H4 (cell line): ENCODE results near the gene MAGOH. TPM values are rescaled to one million over a fixed set of nuclear protein-coding genes. Genes with fewer than 3 reads are reported as not detected.

Experiments used
- DNase-seq: peaks from one replicate; pipeline ENCODE4 v3.0.0-alpha.2; 2015; ENCODE audit warnings: low spot score
- total RNA-seq: library from RNA; depleted of rRNA; stranded (reverse); fragments of >200 nt; shearing (Covaris generic); gene quantifications from 2 replicates; pipeline ENCODE4 v1.2.3, GENCODE V29; 2014

The MAGOH gene
- total RNA-seq, 1 experiment from 2014 or later = 80.6 TPM

DNA sequence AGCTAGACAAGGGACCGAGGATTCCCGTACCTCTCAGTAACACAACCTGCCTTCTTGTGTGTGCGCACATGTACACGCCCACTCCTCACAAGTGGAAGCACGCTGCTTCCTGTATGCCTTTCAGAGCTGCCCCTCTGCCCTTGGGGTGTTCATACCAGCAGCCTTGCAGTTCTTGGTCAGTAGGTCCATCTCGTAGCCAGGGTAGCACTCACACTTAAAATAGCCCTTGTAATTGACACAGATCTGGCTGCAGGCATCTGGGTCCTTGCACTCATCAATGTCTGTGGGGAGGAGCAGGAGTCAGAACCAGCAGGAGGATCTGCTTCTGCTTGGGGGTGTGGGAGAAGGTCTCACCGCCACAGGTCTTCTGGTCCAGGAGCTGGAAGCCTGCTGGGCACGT is 32.6 kb upstream of the MAGOH start:
- DNase-seq = no peak

DNA sequence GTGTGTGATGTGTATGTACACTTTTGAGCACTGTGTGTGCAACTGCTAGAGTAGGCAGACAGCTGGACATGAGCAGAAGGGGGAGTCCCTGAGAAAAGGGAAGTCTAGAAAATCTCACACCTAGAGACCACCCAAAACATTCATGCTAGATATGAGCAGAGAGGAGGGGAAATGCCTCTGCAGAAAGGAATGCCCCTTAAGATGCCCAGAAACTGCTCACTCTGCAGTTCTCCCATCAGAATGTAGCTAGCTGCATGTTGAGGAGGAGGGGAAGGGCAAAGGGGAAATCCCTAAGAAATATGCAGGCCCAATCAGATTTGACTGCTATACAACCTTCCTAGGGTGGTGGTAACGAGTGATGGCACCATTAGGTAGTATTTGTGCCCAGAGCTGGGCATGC is 31.8 kb upstream of the MAGOH start:
- no peak for DNase-seq

DNA sequence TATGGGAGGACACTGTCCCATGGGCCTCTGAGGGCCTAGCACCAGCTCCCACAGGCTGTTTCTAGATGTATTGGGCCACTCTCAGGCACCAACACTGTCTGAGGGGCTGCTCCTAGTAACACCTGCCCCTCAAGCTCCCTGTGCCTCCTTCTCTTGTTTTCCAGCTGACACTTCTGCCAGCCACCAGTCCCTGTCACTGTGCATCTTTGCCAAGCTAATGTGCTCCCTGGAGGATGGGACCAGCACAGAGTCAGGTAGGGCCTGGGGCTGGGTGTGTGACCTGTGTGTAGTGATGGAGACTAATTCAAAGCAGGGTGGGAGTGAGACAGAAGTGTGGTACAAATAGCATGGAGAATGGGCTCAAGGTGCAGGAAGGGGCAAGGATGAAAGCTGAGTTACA is 29.4 kb upstream of the MAGOH start:
- DNase-seq = no peak

DNA sequence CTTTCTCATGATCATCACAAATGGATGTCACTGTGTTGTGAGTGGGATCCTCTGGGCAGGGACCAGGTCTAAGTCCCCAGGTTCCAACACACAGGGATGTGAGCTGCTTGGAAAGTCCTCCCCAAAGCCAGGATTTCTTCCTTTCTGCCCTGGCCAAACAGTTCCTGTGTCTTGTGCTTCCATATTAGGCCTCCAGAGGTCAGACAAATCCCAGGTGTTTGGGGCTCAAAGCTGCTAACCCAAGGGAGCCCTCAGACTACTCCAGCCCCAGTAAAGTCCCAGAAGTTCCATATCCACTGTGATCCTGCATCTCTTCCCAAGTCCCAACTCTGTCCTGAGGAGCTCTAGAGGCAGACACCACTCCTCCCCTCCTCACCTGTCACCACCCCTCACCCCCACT is 27.7 kb upstream of the MAGOH start:
- no peak for DNase-seq

DNA sequence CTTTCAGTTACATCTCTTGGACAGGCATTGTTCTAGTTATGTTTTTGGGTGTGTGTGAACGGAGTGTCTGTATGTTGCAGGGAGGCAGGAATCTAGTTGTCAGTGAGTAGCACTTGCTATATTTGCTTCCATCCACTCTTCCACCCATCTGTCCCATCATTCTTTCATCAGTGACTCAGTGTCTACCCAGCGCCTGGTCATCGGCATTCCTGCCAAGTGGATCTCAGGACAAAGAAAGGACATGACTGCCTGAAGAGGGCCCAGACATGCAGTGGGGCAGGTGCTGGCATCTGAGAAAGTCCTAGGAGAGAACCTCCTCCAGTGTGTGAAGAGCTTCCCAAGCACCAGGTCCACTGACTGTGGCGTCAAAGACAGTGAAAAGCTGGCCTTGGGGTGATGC is 27.3 kb upstream of the MAGOH start:
- no peak for DNase-seq

DNA sequence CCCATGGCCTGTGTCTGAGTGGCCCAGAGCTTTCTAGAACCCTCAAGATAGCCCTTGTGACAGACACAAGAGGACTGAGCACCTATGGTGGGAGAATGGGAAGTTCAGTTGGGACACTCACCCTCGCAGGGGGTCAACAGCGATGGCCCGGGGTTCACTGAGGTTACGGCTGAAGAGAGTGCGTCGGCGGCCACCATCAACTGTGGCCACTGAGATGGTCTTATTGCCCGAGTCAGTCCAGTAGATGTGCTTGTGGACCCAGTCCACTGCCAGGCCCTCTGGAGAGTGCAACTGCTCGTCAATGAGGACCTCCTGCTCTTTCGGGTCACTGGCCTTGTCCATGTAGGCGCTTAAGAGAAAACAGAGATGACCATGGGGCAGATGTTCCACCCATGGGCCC is 25.7 kb upstream of the MAGOH start:
- DNase-seq = no peak

DNA sequence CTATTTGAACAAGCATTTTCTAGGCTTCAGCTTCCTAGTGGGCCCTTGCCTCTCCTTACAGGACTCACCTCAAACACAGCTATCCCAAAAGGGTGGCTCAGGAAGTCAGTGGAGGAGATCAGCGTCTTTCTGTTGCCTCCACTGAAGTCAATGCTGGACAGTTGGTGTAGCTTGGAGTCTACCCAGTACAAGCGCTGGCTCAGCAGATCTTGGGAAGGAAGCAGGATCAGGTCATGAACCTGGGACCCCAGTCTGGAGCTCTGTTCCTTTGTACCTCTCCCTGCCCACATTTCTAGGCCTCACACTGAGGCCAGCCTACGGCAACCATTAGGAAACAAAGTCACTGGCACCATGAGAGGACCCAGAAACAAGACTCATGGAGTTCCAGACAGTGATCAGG is 23.7 kb upstream of the MAGOH start:
- no peak for DNase-seq

DNA sequence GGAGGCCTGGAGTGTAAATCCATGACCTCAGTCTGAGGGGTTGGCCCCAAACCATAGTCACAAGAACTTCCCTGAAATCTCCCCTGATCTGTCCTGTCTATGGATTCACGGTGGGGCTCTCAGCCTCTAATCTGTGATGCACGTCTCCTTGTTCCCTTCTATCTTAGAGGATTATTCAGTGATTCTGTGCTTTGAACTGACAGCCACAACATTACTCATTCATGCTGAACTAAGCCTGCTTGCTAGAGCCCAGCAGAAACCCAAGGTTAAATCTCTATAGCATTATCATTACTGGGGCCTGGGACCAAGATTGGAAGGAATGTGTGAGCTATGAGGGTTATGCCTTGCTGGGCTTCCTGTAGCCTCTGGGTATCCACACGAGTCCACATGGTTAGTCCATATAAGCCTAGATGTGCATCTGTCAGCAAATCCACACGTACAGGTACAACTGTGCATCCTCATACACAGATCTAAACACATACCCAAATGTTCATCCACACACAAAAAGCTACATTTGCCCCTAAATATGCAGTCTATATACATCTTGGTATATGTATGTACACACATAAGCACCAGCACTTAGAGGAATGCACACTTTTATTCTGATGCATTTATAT is 22.4 kb upstream of the MAGOH start:
- no peak for DNase-seq

DNA sequence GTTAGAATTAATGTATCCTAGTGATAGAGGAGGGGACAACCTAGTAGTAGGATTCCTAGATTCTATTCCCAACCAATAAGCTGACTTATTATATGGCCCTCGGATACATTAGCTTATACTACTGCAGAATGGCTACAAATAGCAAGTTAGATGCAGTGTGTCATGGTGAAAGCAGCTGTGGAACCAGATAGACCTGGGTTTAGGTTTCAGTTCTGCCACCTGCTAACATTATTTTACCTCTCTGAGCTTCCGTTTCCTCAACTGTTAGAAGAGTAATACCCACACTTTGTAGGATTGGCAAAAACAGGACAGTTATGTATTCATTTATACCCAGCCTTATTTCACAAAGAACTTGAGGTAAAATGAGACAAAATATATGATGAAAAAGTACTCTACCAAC is 21.6 kb upstream of the MAGOH start:
- no peak for DNase-seq

DNA sequence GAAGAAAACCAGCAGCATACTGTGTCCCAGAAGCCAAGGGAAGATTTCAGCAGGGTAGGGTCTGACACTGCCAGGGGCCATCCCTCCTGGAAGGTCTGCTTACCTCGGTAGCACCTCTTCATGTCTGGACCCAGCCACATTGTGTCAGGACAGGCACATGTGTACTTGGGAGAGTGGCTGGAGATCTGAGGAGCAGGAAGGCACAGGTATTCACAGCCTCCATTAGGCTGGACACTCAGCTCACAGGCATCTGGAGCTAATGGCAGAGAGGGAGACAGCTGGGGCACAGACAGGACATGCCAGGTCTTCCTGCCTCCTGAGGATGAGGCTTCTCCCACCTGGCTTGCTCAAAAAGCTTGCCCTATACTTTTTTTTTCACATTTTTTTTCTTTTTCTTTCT is 19.9 kb upstream of the MAGOH start:
- no peak for DNase-seq

DNA sequence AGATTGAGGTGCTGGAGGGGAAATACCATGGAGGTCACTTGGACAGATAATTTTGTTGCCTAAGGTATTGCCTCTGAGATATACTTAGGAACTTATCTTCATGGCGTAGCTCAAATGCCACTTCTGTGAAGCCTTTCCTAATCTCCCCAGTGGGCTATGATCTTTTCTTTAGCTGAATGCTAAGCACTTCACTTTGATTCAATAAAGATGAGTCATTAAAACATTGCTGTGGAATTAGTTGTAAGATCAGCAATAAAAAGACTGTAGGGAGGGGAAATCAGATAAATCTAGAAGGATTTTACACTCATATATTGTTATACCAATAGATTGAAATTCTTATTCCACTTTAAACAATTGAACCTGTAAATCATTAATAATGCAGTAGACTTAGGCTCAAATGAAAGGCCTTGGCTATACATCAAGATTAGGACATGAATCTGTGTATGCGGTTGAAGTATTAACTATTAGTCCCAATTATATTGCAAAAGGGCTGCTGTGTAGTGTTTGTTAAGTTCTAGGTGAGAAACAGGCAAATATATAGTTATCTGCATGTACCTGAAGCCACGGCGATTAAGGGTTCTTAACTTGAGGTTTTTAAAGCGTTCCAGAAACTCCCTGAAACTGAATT is 19.2 kb upstream of the MAGOH start:
- DNase-seq = no peak

DNA sequence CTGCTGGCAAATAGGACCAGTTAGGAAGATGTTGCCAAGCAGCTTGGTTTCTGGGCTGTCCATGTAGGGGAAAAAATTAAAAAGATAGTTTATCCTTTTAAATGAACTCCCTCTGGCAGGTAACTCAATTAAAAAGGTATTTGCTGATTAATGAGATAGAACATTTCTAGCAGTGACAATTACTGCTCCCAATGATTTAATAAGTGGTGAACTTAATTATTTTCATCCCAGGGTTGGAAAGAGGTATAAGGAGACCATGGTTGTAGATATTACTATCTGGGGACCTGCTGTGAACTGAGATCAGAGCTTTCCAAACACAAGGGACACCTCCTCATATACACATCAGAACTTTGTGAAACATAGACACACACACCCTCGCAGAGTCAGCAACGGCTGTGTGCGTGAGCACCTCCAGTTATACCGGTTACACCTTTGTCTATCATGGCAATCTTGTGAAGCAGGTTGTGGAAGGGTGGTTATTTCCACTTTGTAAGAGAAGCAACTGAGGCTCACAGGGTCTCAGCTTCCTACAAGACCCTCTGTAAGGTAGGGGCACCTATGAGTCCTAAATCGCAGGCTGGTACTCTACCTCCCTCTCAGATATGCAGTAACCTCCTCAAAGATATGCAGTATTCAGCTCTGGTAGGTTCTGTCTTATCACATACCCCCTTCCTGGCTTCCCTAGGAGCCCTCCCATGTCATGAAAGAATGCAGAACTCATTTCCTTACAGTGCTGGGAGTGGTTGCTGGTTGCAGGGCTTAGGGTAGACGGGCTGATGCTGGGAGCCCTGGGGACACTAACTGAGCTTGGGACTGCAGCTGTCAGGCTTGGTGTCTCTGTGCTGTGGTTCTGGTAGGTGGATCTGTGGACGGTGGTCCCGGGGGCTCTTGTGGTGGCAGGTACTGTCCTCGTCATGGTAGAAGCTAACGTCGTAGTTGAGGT is 18.5 kb upstream of the MAGOH start:
- DNase-seq = no peak

DNA sequence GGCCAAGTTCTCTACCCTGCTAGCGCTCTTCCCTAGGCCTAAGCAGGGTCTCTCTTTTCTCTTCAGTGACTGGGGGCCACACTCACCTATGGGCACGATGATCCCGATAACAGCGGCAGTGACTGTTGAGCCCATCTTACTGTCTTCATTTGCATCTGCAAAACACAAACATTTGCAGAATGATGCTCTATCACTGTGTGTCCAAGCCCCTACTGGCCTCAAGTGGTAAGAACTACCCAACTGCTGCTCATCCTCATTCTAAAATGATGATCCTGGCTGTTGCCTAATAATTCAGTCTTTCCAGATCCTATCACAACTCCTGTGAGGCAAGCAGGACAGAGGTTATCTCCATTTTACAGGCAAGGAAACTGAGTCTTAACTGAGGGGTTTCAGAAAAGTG is 16.7 kb upstream of the MAGOH start:
- DNase-seq = no peak

DNA sequence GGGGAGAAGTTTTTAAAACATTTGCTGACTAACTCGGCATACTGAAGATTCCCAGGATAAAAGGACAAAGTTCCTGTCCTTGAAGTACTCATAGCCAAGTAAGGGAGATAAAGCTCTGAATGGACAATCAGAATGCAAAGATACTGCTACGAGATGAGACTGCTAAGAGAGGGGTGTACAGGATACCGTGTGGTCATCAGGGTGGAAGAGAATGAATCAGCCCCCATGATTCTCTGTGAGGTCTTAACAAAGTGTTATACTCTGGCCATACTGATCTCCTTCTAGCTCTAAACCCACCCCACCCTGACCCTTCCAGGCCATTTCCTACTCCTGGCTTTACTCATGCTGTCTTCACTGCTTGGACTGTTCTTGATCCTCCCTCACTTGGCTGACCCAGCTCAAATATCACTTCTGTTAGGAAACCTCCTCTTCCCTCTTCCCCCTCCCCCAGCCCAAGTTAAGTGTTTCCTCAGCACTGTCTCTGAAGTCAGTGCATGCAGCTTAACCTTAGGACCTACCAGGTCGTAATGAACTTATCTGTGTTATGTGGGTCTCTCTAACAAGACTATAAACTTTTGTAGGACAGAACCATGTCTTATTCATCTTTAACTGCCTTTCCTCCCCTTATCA is 15.8 kb upstream of the MAGOH start:
- no peak for DNase-seq

DNA sequence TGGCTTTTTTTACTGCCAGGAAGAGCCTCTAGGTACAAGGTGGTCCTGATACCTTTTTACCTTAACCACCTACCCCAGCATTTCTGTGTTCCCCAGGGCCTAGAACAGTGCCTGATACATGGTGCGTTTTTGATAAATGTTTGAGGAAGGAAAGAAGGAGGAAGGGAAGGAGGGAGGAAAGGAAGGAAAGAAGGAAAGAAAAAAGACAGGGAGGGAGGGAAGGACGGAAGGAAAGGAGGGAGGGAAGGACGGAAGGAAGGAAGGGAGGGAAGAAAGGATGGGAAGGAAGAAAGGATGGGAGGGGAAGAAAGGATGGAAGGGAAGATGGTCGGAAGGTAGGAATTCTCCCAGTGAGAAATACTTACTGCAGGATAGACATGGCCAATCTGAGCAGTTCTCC is 12.0 kb upstream of the MAGOH start:
- DNase-seq = no peak

DNA sequence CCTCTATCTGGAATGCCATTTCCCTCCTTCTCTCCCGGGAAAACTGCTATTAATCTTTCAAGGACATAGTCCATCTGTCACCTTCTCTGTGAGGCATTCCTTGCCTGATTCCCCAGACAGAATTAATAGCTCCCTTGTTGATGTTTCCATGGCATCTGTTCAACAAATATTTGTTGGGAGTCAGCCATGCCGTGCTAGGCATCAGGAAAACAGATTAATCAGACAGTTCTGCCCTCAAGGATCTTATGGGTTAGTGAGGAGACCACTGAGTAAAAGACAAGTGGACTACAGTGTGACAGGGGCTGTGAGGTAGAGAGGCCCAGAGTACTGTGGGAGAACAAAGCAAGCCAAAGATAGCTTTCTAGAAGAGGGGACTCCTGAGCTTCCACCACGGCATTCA is 11.4 kb upstream of the MAGOH start:
- no peak for DNase-seq

DNA sequence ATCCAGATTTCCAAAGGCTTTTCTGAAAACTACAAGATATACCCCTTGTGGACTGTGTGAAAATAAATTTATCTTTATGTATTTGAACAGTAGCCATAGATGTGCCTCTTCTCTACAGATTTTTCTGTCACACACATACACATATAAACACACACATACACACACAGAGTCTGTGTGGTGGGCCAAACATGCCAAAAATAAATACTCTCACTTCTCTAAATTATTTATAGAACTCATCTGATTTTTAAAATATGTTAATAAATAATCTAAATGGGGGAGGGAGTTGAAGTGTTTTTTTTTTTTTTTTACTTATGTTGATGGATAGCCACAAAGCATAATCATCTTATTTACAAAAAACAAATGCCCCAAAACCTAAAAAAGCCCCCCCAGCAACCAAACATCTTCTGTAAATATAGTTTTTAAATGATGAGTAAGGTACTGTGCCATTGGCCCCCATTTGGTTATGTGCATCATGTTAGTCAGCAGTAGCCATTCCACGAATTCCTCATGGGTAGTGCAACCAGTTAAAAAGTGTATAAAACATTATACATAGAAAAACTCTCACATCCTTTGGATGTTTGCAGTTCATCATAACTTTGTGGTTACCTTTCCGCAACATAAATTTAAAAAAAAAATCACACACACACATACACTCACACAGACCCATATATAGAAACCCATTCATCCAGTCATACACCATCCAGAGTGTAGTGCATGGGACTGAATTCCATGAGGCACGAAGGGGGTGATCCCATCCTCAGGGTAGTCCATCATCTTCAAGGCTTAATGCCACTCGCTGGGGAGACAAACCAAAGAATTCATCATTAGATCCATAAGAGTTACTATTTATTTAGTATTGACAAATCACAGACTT is 8.2 kb upstream of the MAGOH start:
- DNase-seq = no peak

DNA sequence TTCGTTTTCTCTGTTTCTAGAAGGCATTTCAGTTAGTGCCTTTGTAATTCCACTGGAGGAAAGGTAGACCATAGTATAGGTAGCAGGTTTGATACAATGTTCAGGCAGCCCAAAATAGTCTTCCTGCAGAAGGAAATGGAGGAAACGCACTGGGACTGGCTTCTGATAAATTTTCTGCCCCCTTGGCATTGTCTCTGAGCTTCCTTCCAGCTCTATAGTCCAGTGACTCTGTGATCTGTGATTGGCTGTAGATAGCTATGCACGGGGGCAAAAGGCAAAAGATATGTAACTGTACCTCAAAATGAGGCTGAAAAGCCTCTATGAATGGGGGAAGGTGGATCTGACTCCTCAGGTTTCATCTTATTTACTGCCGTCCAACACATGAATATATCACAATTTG is 5.8 kb upstream of the MAGOH start:
- no peak for DNase-seq

DNA sequence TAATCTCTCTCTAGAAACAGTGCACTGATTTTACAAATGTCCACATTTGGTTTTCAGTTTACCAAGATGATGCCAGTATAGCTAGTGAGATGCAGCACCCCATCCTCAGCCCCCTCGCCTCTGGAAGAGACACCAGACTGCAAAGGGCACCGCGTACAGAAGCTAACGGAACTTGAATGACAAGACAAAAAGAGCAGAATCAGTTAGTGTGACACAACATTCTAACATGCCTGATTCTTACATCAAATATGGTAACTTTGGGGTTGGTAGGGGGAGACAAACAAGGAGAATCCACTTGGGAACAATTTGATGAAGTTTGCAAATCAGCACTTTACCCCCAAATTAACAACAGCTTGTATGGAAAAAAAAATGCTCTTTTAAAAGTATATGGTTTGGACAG is 4.1 kb upstream of the MAGOH start:
- DNase-seq = no peak

DNA sequence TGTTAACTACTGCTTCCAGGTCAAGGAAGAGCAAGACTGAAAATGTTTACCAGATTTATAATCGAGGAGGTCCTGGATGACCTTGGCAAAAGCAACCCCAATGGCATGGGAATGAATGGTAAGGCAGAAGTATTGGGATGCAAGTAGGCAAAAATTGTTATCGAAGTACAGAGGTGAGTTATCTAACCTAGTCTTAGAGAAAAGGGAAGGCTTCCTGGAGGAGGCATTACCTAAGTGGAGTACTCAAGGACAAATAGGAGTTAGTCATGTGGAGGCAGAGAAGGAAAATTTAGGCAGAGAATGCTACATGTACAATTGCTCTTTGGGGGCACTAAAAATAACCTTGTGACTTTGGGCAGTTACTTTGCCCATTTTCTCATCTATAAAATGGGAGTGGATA is 3.5 kb upstream of the MAGOH start:
- DNase-seq = no peak

DNA sequence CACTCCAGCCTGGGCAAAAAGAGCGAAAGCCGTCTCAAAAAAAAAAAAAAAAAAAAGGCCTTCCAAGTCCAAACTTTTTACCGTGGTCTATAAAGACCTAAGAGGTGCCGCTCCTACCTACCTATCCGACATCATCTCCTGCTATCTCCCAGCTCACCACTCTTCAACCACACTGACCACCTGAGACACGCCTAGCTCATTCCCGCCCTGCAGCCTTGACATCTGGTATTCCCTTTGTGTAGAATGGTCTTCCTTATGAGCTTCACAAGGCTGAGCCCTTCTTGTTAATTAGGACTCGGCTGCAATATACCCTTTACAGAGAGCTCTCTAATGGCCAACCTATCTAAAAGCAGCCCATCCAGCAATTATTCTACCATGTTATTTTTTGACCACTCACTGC is 680 bp downstream of the MAGOH start:
- no peak for DNase-seq

DNA sequence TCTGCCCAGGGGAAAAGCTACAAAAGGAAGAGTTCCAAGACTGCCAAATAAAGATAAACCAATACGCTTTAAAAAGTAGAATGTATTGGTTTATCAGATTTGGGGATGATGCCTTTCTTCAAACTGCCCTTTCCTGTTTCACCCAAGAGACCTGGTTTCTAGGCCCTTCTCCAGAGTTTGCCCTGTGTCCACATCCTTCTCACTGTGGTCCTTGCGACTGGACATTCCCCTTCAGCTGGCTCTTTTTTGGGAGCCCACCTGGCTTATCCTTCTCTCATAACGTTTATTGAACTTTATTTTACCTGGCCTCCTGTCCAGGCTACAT is 17.4 kb downstream of the MAGOH start:
- no peak for DNase-seq
